Transverse colon (tissue), 4 donors: ENCODE data around the gene KRTAP5-8. TPM values are rescaled to one million over a fixed set of nuclear protein-coding genes. Genes with fewer than 3 reads are reported as not detected.

Source experiments
- DNase-seq: peaks from one replicate; pipeline ENCODE4 v3.0.0-alpha.2; 2019
- H3K27ac ChIP-seq, 4 donors: fragments of 200-600 bp; sonication (generic); 2 replicates each; pipeline ENCODE4 v1.5.1; 2016 to 2018; ENCODE audit warnings: inconsistent platforms in 4 of 4
- H3K27me3 ChIP-seq: fragments of 200-600 bp; sonication (generic); 2 replicates; pipeline ENCODE4 v1.5.1; 2017; ENCODE audit warnings: inconsistent platforms
- H3K36me3 ChIP-seq, 4 donors: fragments of 200-600 bp; sonication (generic); 2 replicates each; pipeline ENCODE4 v1.5.1; 2017 to 2019; ENCODE audit warnings: inconsistent platforms in 4 of 4
- H3K4me1 ChIP-seq, 4 donors: fragments of 200-600 bp; sonication (generic); 2 replicates each; pipeline ENCODE4 v1.5.1; 2017 to 2020; ENCODE audit warnings: inconsistent platforms in 4 of 4
- H3K4me3 ChIP-seq, 4 donors: fragments of 200-600 bp; sonication (generic); 1 replicate in 1 of 4; 2 replicates in 3 of 4; pipeline versions ENCODE4 v1.5.1 to v1.6.1; 2017 to 2019; ENCODE audit warnings: inconsistent platforms in 4 of 4
- H3K9me3 ChIP-seq, 2 donors: fragments of 200-600 bp; sonication (generic); 2 replicates each; pipeline ENCODE4 v1.5.1; 2017 to 2019; ENCODE audit warnings: inconsistent platforms in 2 of 2
- CTCF ChIP-seq, 5 experiments: fragments of 200-600 bp in 3 of 5; fragments of 450-650 bp in 2 of 5; sonication (generic) in 3 of 5; IDR thresholded peaks; 1 replicate in 2 of 5; 2 replicates in 3 of 5; pipeline ENCODE4 v1.5.1; 2016 to 2017; ENCODE audit warnings: antibody characterized with exemption in 5 of 5, inconsistent platforms in 3 of 5, mild to moderate bottlenecking in 2 of 5, moderate library complexity in 1 of 5
- EP300 ChIP-seq: sonication (generic); formaldehyde crosslinking; IDR thresholded peaks from one replicate; pipeline ENCODE4 v1.6.1; 2017; ENCODE audit warnings: antibody characterized with exemption, low read depth
- POLR2A ChIP-seq: fragments of 450-650 bp; IDR thresholded peaks from one replicate; pipeline ENCODE4 v1.6.1; 2016; ENCODE audit warnings: antibody characterized with exemption, mild to moderate bottlenecking, moderate library complexity
- POLR2AphosphoS5 ChIP-seq, 3 donors: sonication (generic); formaldehyde crosslinking; IDR thresholded peaks; one replicate each; pipeline ENCODE4 v1.6.1; 2016; ENCODE audit warnings: antibody characterized with exemption in 3 of 3
- WGBS, 2 donors: methylation state at CpG; one replicate each; pipeline ENCODE4 v1.1.5; 2018; ENCODE audit warnings: low coverage in 1 of 2; 5-methylcytosine and 5-hydroxymethylcytosine counted together
- in situ Hi-C, 4 donors: fragments of 200-750 bp; cut with MboI; loops; one replicate each; pipeline versions ENCODE4 v1.15.0 to v1.15.1; 2017; ENCODE audit warnings: low sequenced_read_pairs in 3 of 4, low pct_ligation_motif_present in 1 of 4, low pct_unique_long_range_greater_than_20kb in 1 of 4
- intact Hi-C: fragments of 100-400 bp; cut with DNase I; formaldehyde crosslinking; loops from one replicate; pipeline ENCODE4 v1.15.1; 2023; ENCODE audit warnings: low total_unique reads
- total RNA-seq, 4 donors: library from RNA; depleted of rRNA; stranded (reverse); fragments of >200 nt; gene quantifications; one replicate each; pipeline ENCODE4 v1.1.0, GENCODE V29; 2016

KRTAP5-8 gene
- total RNA-seq, 4 donors from 2014 or later, result 0.41 to 3.2 (median 0.48) TPM; not detected in 1

DNA sequence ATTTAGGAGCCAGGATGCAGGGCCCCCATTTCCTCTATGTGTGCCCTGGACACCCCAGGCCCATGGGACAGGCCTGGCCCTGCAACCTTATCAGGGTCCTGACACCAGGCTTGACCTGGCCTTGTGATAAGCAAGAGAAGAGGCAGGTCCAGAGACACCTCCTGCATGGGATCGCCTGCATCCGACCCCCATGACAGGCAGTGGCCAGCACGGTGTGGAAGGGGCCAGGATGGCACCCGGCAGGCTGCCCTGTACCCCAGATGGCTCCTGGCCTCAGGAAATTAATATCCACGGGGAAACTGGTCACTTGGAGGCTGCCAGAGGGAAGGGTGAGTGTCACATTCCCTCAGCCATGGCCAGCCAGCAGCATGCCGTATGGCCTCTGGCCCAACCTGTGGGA, 17.2 kb downstream of the KRTAP5-8 start:
- TF ChIP-seq EP300 (no peak), CTCF (IDR thresholded peaks at IDR 0.05) (no peak), POLR2A (no peak), POLR2AphosphoS5 (IDR thresholded peaks at IDR 0.05) (no peak)
- intact Hi-C loops, result no loop called here
- Histone ChIP-seq H3K4me3 (no peak overlapping the region), H3K27ac (no peak overlapping the region), H3K36me3 (no peaks in the 10 kb centered on the region), H3K4me1 (no peaks in the 10 kb centered on the region), H3K9me3 (no peaks in the 10 kb centered on the region), H3K27me3 (no peaks in the 10 kb centered on the region)
- 77% methylated on average over 5 of the region's 6 CpGs; no CpG with 5 or more reads in 1 of the 2 donors for WGBS, 2 donors
- in situ Hi-C loops, result no loop called here
- DNase-seq, result no peak

GRCh38 chr11:71555508-71555907, 17.7 kb downstream of the KRTAP5-8 start:
- H3K27ac ChIP-seq, result no peak overlapping the region
- in situ Hi-C loops (no loop called here), intact Hi-C loops (no loop called here)
- no peaks in the 10 kb centered on the region for H3K4me1 ChIP-seq
- no peaks in the 10 kb centered on the region for H3K9me3 ChIP-seq
- H3K27me3 ChIP-seq, result no peaks in the 10 kb centered on the region
- no peak overlapping the region for H3K4me3 ChIP-seq
- H3K36me3 ChIP-seq, result no peaks in the 10 kb centered on the region
- TF ChIP-seq EP300, result no peak
- no peak for TF ChIP-seq POLR2A
- no peak for TF ChIP-seq POLR2AphosphoS5 (IDR thresholded peaks at IDR 0.05)
- no peak for TF ChIP-seq CTCF (IDR thresholded peaks at IDR 0.05)
- 81 to 83% methylated on average over 1 to 11 of the region's 11 CpGs for WGBS, 2 donors
- DNase-seq, result no peak

- Histone ChIP-seq H3K4me3 (no peak overlapping the region), H3K9me3 (no peaks in the 10 kb centered on the region), H3K27ac (no peak overlapping the region), H3K4me1 (no peaks in the 10 kb centered on the region), H3K36me3 (no peaks in the 10 kb centered on the region), H3K27me3 (no peaks in the 10 kb centered on the region)
- WGBS, 2 donors, result 58 to 80% methylated on average over 1 to 4 of the region's 4 CpGs
- no peak for DNase-seq
- TF ChIP-seq CTCF (IDR thresholded peaks at IDR 0.05), result no peak
- no peak for TF ChIP-seq EP300
- TF ChIP-seq POLR2AphosphoS5 (IDR thresholded peaks at IDR 0.05), result no peak
- TF ChIP-seq POLR2A, result no peak
- in situ Hi-C loops, result no loop called here
- intact Hi-C loops, result no loop called here
These were observed 18.2 kb downstream of the KRTAP5-8 start for GRCh38 chr11:71556018-71556417.

- intact Hi-C loops, result no loop called here
- Histone ChIP-seq H3K27ac (no peak overlapping the region), H3K27me3 (no peaks in the 10 kb centered on the region), H3K4me1 (no peaks in the 10 kb centered on the region), H3K9me3 (no peaks in the 10 kb centered on the region), H3K36me3 (no peaks in the 10 kb centered on the region), H3K4me3 (no peak overlapping the region)
- TF ChIP-seq POLR2AphosphoS5 (IDR thresholded peaks at IDR 0.05) (no peak), CTCF (IDR thresholded peaks at IDR 0.05) (no peak), POLR2A (no peak), EP300 (no peak)
- no peak for DNase-seq
- in situ Hi-C loops, result no loop called here
These were observed 19.4 kb downstream of the KRTAP5-8 start for GRCh38 chr11:71557257-71557656.
